ENCODE measurements around the gene SGTA.

SGTA gene

DNA sequence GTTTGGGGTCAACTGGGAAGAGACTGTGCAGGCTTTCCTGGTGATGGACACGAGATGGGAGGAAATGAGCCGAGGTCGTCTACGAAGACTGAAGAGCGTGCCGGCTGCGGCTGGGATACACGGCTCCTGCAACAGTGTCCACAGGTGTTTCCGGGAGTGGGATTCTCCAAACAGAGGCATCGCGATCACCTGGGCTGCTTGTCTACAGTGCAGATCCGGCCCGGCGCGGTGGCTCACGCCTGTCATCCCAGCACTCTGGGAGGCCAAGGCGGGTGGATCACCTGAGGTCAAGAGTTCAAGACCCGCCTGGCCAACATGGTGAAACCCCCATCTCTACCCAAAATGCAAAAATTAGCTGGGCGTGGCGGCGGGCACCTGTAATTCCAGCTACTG, 31.6 kb downstream of the SGTA start:
- no peak for DNase-seq (ENCODE audit: low spot score)

DNA sequence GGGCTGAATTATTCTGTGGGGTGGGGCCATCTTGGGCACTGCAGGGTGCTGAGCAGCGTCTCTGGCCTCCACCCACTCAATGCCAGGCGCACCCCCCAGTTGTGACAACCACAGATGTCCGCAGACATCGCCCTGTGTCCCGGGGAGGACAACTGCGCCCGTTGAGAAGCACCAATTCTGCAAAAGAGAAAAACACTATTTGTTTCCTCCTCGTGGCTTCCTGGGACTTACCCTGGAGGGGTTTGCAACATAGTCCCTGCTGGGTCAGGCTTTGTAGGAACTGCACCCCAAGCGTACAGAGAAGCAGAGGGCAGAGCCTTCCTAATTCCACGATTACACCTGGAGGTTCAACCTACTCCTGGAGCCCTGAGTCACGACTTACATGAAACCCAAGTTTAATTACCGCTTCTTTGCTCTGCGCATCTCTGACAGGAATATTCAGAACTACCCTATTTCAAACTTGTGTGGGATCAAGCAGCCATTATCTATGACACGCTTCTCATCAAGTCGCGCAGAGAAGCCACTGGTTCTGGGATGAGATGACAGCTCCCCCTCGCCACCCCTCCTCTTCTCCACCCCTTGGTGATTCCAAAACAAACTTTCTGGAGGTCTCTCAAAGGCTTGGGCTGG, 32.1 kb downstream of the SGTA start:
- no peak for DNase-seq (ENCODE audit: low spot score)

DNA sequence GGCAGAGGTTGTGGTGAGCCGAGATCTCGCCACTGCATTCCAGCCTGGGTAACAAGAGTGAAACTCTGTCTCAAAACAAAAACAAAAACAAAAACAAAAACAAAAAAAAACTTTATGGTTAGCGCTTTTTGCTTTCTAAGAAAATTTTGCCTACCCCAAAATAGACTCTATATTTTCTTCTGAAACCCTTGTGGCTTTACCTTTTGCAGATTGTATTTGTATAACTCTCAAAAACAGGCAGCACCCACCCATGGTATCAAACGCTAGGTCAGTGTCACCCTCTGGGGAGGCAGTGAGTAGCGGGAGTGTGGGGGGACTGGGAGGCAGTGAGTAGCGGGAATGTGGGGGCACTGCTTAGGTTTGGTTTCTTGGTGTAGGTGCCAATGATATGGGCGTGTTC, 35.7 kb downstream of the SGTA start:
- DNase-seq (ENCODE audit: low spot score) = no peak

DNA sequence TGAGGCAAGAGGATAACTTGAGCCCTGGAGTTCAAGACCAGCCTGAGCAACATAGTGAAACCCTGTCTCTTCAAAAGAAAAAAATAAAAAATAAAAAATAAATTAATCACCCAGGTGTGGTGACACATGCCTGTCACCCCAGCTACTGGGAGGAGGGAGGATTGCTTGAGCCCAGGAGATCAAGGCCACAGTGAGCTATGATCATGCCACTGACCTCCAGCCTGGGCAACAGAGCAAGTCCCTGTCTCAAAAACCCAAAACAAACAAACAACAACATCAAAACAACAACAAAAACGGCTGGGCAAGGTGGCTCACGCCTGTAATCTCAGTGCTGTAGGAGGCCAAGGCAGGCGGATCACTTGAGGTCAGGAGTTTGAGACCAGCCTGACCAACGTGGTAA, 39.0 kb downstream of the SGTA start:
- no peak for DNase-seq (ENCODE audit: low spot score)

DNA sequence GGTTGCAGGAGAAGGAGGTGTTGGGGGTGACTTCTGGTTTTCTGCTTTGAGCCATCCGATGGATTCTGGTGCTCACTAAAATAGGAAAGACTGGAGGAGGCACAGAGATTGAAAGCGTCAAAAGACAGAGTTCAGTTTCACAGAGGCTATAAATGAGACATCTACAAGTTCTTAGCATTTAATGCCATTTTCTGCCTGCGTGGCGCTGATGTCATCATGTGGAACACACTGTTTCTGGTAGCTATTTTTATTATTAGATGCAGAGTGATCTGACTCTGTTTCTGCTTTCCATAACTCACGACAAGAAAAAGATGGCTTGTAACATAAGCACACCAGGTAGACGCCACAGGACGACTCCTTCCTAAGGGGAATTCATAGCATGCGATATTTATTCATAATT, 40.0 kb downstream of the SGTA start:
- DNase-seq (ENCODE audit: low spot score) = no peak

DNA sequence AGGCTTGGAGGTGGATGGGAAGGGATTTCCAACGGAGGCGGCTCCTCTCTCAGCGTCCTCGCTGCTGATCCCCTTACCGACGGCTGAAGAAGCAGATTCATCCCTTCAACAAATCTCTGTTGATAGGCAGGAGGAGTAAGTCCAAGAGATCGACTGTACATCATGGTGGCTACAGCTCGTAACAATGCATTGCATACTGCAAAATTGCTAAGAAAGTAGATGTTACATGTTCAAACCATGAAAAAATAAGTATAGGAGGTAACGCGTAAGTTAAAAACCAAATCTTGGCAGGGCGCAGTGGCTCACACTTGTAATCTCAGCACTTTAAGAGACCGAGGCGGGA, 42.8 kb downstream of the SGTA start:
- DNase-seq (ENCODE audit: low spot score) = no peak

DNA sequence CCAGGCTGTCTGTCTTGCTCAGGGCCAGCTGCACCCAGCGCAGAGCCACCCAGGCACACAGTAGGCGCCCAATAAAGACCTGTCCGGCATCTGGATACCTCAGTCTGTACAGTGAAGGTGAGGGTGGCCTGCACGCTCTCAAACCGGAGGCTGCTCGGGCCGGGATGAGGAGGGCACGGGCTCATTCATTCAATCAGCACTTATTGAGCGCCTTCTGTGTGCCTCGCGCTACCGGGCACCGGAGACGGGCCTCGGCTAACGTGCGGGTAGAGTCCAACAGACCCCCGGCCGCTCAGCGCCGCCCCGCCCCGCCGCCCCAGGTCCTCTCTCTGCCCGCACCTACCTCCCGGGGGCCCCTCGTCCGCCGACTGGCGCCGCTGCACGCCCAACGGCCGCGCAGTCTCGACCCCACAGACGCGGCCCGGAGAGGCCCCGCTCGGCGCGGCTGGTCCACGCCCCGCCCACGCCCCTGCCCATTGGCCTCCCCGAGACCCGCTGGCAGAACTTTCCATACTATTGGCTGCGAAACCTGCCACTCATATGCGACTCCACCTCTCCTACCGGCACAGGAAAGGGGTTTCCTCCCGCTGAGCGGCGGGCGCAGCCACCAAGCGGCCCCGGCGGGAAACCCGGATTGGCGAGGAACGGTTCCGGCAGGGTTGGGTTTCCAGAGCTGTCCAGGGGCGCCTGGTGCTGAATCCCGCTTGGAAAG, 43.3 kb downstream of the SGTA start, which contains the start of gene SLC39A3:
TSS of gene SLC39A3 (minus strand) at position 416 of the 712 bp plus-strand sequence. CDS start 2,760 bp downstream, outside the sequence.
- peak; percentile 97 for DNase-seq (ENCODE audit: low spot score)

DNA sequence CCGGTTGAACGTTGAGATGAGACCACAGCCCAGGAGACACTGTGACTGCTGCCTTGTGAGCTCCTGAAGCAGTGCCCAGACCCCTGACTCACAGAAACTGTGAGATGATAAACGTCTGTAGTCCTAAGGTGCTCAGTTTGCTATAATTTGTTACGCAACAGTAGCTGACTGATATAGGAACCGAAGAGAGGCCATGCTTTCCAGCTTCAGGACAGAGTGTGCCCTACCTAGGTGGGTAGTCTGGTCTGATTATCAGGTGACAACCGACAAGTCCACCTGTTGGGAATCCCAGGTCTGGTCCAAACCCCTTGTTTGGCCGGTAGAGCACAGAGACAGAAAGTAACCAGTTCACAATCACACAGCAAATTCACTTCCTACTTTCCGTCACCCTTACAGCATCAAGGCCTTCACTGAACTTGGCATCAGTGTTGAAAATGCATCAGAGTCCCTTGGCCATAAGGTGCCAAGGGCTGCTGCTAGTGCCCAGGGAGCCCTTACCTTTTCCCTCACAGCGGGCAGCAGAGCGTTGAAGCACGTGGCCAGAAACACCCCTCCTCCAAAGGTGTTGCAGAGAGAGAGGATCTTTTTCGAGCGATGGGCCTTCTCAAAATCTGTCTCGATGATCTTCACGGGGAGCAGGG, 46.4 kb downstream of the SGTA start:
- no peak for DNase-seq (ENCODE audit: low spot score)

DNA sequence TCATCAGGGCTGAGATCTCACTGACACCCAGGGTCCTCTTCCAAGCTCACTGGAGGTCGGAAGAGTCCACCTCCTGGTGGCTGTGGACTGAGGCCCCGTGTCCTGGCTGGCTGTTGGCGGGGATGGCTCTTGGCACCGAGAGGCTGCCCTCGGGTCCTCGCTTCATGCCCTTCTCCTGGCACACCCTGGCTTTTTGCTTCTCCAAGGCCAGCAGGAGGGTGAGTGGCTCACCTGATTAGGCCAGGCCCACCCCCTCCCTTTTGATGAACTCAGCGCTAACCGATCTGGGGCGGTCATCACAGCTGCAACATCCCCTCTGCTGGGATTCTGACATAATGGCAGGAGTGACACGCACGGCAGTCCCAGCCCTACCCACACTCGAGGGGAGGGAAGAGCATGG, 47.7 kb downstream of the SGTA start:
- no peak for DNase-seq (ENCODE audit: low spot score)

DNA sequence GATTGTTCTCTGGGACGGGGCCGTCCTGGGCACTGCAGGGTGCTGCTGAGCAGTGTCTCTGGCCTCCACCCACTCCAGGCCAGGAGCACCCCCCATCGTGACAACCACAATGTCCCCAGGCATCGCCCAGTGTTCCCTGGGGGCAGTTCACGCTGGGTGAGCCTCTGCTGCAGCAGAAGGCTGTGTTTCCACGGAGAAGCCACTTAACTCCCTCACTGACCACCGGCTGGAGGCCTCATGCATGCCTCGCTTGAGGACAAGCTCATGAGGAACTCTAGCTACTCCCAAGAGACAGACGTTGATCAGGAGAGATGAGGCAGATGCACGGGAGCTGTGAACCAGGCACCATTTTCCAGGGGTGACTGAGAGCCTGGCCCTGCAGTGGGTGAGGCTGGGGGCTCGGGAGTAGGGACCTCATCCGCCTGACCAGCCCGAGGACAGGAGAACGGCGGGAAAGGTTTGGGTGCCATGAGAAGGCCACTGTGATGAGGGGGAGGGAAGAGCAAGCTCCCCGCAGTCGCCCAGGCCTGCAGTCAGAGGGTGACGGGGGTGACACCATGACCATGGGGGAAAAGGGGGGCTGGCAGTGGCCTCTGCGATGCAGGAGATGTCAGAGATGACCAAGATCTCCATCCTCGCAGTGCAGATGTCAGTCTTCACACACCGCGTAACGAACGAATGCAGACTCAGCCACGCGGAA, 48.3 kb downstream of the SGTA start:
- no peak for DNase-seq (ENCODE audit: low spot score)

DNA sequence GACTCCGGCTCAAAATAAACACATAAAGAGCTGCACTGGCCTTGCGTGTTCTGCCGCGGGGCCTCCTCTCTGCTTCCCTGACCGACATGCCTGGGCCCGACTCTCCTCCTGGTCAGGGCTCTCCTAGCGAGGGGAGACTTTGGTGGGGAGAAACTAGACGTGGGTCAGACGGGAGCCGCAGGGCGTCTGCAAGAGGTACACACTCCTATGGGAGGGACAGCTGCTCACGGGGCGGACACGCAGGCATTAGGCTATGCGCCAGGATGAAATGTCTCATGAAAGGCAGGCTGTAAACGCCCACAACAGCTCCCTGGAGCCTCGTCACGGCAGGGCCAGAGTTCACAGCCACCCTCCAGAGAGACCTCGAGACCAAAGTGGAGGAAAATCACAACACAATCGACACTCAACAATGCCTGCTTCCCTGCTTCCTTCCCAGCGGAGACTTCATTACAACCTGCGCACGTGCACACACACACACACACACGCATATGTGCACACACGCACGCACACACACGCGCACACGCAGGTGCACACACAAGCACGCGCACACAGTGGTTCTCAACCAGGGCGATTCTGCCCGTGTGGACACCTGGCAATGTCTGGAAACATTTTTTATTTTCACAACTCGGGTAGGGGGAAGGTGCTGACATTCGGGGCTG, 49.0 kb downstream of the SGTA start:
- no peak for DNase-seq (ENCODE audit: low spot score)

DNA sequence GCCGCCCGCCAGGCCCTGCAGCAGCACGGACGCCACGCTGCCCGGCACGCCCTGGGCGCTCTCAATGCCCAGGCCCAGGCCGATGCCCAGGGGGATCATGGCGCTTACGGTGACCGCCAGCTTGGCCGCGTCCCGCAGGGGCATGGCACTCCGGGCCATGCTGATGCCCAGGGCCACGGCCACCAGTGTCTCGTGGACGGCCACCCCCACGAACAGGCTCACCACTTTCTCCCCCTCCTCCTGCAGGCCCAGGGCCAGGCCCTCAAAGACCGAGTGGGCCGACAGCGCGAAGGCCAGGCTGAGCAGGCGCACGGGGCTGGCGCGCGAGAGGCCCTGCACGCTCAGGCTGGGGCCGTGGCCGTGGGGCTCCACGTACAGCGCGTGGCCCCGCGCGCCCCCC, 50.2 kb downstream of the SGTA start:
- no peak for DNase-seq (ENCODE audit: low spot score)

DNA sequence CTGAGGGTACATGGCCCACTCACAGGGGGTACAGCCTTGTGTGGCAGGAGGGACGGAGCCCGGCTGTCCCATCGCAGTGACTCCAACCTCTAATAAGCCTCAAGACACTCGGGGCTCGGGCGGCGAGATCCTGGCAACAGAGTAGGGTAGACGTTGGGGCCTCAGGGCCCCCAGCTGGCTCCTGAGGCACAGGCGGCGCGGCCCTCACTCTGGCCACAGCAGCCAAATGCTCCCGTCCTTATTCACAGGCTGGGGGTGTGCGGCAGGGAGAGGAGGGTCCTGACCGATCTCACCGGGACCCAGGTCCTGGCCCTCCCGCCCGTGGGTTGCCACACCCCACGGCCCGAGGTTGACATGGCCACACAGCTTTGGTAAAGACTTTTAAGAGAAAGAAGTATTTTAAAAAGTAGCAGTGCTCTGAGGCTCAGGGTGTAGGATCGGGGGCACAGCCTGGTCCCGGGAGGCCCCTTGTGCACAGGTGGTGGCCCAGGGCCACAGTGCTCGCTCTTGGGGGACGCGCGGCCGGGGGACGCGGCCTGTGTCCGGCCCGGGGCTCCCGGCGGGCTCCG, 50.8 kb downstream of the SGTA start:
- DNase-seq (ENCODE audit: low spot score) = no peak

DNA sequence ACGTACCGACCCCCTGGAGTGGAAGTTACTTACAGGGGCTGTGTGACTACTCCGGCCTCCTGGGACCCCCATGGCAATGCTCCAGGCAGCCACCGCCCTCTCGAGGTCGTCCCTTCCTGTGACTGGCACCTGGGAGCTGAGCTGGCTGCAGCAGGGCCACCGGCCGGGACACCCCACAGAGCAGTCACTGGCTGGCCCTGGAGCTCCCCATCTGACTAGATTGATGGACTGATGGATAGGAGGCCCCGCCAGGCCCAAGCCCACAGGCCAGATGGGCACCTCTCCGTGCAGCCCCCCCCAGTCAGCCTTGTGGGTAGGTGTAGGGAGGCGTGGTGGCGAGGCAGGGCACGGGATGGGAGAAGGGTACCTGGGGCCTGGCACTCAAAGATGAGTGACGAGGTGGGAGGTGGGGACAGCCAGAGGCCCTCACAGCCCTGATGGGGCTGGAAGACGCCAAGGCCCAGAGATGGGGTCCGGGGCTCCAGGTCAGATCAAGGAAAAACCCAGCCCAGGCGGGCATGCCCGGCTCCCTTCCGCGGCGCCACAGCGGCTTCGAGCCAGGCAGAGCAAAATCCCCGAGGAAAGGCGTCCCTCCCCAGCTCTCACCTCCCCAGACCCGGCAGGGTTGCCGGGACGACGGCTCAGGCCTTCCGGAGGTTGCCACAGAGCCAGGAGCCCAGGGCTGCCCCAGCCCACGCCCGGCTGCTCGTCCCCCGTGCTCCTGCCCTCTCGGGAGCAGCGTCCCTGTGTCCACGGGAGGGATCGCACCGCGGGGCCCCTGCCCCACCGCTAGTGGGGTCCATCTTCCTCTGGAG, 51.7 kb downstream of the SGTA start:
- DNase-seq (ENCODE audit: low spot score) = no peak

DNA sequence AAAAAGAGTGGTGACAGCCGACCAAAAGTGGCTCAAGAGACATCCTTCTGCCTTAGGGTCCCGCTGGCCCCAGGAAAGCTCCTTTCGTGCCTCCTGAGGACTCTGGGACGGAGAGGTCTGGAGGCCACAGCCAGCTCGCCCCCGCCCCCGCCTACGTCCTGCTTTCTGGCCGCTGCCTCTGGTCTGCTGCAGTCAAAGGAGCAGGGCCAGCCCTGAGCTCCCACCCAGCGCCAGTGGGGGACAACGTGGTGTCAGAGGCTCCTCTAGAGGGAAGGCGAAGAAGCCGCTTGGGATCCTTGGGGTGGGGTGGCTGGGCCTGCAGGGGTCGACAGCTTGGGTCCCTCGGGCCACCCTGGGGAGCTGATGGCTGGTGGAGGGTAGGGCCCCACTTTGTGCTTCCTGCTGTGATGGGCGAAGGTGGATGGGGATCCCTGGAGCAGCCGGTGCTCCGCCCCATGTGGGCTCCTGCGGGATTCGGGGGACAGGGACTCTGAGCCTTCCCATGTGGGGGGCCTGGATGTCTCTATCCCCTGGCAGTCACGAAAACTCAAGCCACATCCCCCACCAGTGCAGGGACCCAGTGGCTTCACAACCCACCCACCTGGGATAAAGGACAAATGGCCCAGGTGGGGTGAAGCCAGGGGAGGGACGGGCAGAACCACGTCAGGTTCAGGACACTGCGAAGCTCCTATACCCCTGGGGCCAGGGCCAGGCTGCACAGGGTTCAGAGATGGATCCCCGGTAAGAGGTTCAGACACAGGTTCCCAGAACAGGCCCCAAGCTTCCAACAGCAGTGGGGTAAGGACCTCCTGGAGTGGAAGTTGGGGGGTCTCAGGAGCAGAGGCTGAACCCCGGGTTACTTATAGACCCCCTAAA, 52.9 kb downstream of the SGTA start:
- no peak for DNase-seq (ENCODE audit: low spot score)

DNA sequence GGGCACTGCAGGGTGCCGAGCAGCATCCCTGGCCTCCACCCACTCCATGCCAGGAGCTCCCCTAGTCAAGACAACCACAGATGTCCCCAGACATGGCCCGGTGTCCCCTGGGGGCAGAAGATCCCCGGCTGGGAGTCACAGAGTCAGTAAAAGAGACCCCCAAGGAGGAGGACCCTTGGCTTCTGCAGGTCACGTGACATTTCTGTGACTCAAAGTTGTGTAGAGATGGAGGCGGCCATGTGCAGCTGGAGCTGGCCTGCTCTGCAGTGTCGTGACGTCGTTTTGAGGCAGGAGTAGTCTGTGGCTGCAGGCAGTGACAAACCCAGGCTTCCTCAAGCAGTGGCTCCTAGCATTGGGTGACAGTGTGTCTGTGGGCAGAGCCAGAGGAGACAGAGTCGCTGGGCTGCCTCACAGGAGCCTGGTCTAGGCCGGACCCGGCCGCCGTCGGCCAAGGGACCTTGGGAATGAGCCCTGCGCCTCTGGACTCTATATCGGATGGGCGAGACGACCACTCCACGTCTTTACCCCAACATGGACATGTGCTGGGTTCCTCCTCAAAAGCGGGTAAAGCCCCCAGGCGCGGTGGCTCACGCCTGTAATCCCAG, 54.2 kb downstream of the SGTA start:
- DNase-seq (ENCODE audit: low spot score) = no peak

DNA sequence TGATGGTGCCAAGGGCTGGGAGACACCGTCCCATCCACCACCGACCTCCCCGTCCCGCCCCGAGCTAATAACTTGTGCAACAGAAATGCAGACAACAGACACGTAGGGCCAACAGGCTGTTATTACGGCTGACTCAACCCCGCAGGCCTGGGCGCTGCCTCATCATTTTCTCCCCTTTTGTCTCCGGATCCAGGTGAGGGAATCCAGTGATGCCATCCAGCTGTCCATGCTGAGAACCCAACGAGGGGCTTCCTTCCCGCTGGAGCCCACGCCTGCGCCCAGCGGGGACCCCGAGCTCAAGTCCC, 55.5 kb downstream of the SGTA start:
- DNase-seq (ENCODE audit: low spot score) = no peak

DNA sequence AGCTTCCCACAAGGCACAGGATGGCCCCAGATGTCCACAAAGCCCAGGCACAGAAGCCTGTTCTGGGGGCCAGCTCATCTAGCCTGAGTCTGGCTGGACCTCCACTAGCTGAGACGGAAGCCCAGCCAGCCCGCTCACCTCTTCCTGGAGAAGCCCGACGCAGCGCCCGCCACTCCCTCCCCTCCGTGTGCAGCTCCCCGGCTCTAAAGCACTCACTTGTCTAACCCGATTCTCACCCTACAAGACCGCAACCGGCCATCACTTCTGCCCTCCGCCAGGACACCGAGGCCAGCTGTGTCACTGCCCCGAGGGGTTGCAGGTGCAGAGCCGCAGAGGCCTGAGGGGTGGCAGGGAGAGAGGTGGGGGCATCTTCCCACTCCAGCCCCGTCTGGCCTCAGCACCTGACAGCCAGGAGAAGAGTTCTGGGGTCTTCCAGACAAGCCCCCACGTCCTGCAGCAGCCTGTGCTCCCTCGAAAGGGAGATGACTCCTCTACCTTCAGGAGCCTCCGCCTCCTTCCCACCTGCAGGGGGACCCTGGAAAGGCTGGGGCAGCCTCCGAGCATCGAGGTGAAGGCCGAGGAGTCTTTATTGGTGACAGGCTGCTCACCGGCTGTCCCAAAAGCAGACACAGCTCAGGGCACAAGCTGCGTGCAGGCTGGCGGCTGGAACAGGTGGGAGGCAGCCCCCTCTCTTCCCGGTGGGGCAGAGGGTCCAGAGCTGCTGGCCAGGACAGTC, 56.0 kb downstream of the SGTA start:
- DNase-seq (ENCODE audit: low spot score) = no peak

DNA sequence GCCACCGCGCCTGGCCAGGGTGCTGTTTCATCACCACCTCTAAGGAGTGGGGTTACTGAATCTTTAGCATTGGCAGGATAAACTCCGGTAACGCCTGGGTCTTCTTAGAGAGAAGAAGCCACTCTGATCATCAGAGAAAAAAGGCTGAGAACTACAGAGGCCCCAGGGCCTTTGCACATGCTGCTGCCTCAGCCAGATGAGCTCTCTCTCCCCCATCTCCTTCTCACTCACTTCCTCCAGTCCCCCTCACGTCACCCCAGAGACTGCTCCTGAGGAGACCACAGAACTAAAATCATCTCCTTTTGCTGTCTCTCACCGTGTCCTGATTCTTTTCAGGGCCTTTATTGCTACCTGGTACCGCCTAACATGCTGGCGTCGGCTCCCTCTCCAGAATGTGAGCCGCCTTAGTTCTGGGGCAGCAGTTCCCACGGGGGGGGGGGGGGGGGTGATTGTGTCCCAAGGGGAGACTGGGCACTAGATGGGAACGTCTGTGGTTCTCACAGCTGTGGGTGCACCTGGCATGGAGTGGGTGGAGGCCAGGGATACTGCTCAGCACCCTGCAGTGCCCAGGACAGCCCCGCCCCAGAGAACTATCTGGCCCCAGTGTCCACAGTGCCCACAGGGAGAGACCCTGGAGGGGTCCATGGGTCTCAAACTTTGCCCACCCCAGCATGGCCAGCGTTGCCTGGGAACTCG, 56.8 kb downstream of the SGTA start:
- no peak for DNase-seq (ENCODE audit: low spot score)

Measured in LoVo (cell line).